Thoracic aorta (tissue), 2 donors: ENCODE data around the gene RGS4. TPM values are rescaled to one million over a fixed set of nuclear protein-coding genes. Genes with fewer than 3 reads are reported as not detected.
A peak's percentile ranks its signal among the peaks of the same experiment; 100 is the strongest.

Experiments
- ATAC-seq: fragments of 150-250 bp; one replicate; pipeline ENCODE4 v1.8.0; 2017; ENCODE audit warnings: low read depth; ENCODE audit not compliant: insufficient number of reproducible peaks, low FRiP score
- DNase-seq: peaks from one replicate; pipeline ENCODE4 v3.0.0-alpha.2; 2020; ENCODE audit warnings: low spot score
- H3K27ac ChIP-seq, 2 donors: fragments of 200-600 bp; sonication (generic); 1 replicate in 1 of 2; 2 replicates in 1 of 2; pipeline ENCODE4 v1.5.1; 2016; ENCODE audit warnings: mild to moderate bottlenecking in 2 of 2, moderate library complexity in 2 of 2
- H3K27me3 ChIP-seq: fragments of 200-600 bp; sonication (generic); replicated peaks from 2 replicates; pipeline ENCODE4 v1.6.0; 2016; ENCODE audit warnings: mild to moderate bottlenecking; ENCODE audit not compliant: insufficient read depth
- H3K36me3 ChIP-seq: fragments of 200-600 bp; sonication (generic); one replicate; pipeline ENCODE4 v1.5.1; 2016
- H3K4me1 ChIP-seq, 2 donors: fragments of 200-600 bp; sonication (generic); 1 replicate in 1 of 2; 2 replicates in 1 of 2; pipeline versions ENCODE4 v1.5.1 to v1.6.0; 2016; ENCODE audit warnings: low read depth in 2 of 2, mild to moderate bottlenecking in 1 of 2; ENCODE audit not compliant: control insufficient read depth in 1 of 2
- H3K4me3 ChIP-seq: fragments of 200-600 bp; sonication (generic); 2 replicates; pipeline ENCODE4 v1.5.1; 2016; ENCODE audit warnings: mild to moderate bottlenecking
- H3K9me3 ChIP-seq: fragments of 200-600 bp; sonication (generic); 2 replicates; pipeline ENCODE4 v1.5.1; 2016
- CTCF ChIP-seq: fragments of 200-600 bp; sonication (generic); IDR thresholded peaks from one replicate; pipeline ENCODE4 v1.5.1; 2019; ENCODE audit warnings: antibody characterized with exemption
- total RNA-seq, 2 donors: library from RNA; depleted of rRNA; stranded (reverse); fragments of >200 nt; gene quantifications; one replicate each; pipeline versions ENCODE4 v1.1.0 to v1.2.3, GENCODE V29; 2016

Gene RGS4
- total RNA-seq, 2 donors from 2014 or later, result 32.6 to 52.0 TPM

GRCh38 chr1:163076981-163077761 is 8.0 kb downstream of the RGS4 start:
- no peak for DNase-seq
- Histone ChIP-seq H3K4me1 (peaks cover 6 to 28% of the 10 kb centered on the region in 2 donors), H3K36me3 (peaks cover 15% of the 10 kb centered on the region), H3K27ac (no peak overlapping the region), H3K4me3 (no peak overlapping the region), H3K27me3 (no peaks in the 10 kb centered on the region), H3K9me3 (no peaks in the 10 kb centered on the region)
- no peak for TF ChIP-seq CTCF
- no peak for ATAC-seq

GRCh38 chr1:163082971-163083370 is 13.8 kb downstream of the RGS4 start:
- H3K27ac ChIP-seq, result peak overlapping the region; percentile 80 to 92

GRCh38 chr1:163083690-163084089 is 14.5 kb downstream of the RGS4 start:
- TF ChIP-seq CTCF, result no peak
- ATAC-seq (no peak), DNase-seq (no peak)
- Histone ChIP-seq H3K4me3 (no peak overlapping the region), H3K4me1 (peaks cover 27 to 43% of the 10 kb centered on the region in 2 donors), H3K27me3 (no peaks in the 10 kb centered on the region), H3K36me3 (no peaks in the 10 kb centered on the region), H3K9me3 (no peaks in the 10 kb centered on the region), H3K27ac (peak overlapping the region; percentile 80 to 92)

More at GRCh38 chr1:163082971-163083370, 13.8 kb downstream of the RGS4 start:
- no peak overlapping the region for H3K4me3 ChIP-seq
- TF ChIP-seq CTCF, result no peak
- no peaks in the 10 kb centered on the region for H3K36me3 ChIP-seq
- no peak for DNase-seq
- ATAC-seq, result peak; percentile 18
- no peaks in the 10 kb centered on the region for H3K9me3 ChIP-seq
- H3K27me3 ChIP-seq, result no peaks in the 10 kb centered on the region
- peaks cover 27 to 43% of the 10 kb centered on the region in 2 donors for H3K4me1 ChIP-seq

GRCh38 chr1:163084330-163084729 is 15.2 kb downstream of the RGS4 start:
- ATAC-seq, result no peak
- Histone ChIP-seq H3K36me3 (no peaks in the 10 kb centered on the region), H3K4me3 (no peak overlapping the region), H3K27me3 (no peaks in the 10 kb centered on the region), H3K4me1 (peaks cover 27 to 43% of the 10 kb centered on the region in 2 donors), H3K27ac (peak overlapping the region; percentile 80 to 92), H3K9me3 (no peaks in the 10 kb centered on the region)
- DNase-seq, result no peak
- no peak for TF ChIP-seq CTCF

GRCh38 chr1:163085041-163085903 is 16.1 kb downstream of the RGS4 start:
- ATAC-seq, result peak; percentile 82
- Histone ChIP-seq H3K4me3 (peak overlapping the region; percentile 41), H3K4me1 (peaks cover 27 to 43% of the 10 kb centered on the region in 2 donors), H3K27me3 (no peaks in the 10 kb centered on the region), H3K36me3 (no peaks in the 10 kb centered on the region), H3K27ac (peak overlapping the region; percentile 80 to 92), H3K9me3 (no peaks in the 10 kb centered on the region)
- TF ChIP-seq CTCF, result no peak
- DNase-seq, result no peak
